ENCODE data around the gene CMA1.
"Not testable (repeated sequence)": the region's sequence is repeated elsewhere in the genome, so short reads cannot be mapped to it uniquely, and the experiment has no call there.

CMA1 gene

GRCh38 chr14:24514209-24514608 lies 6.1 kb upstream of the CMA1 start:
- H3K27ac ChIP-seq, result no peak overlapping the region
- no peak for TF ChIP-seq CTCF (conservative IDR thresholded peaks at IDR 0.05)

DNA sequence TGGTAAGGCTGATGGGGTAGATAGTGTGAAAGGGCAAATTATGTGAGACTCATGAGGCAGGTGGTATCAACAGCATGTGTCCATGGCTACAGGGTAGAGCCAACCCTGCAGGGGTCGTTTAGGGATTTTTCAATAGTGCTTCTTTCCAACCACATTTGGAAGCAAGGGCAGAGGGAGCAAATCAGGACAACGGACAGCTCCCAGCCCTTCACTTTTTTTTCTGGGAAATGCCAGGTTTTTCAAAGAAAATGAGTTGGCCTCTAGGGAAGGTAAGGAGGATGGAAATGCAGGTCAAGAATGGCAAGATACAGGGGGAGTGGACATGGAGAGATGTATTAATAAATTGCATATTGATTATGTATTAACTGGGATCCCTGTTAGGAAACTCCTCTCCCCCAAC lies 4.9 kb upstream of the CMA1 start:
- no peak overlapping the region for H3K27ac ChIP-seq
- TF ChIP-seq CTCF (conservative IDR thresholded peaks at IDR 0.05), result no peak

GRCh38 chr14:24506443-24506842 lies 1.6 kb downstream of the CMA1 start:
- no peak overlapping the region for H3K27ac ChIP-seq
- no peak for TF ChIP-seq CTCF (conservative IDR thresholded peaks at IDR 0.05)

- TF ChIP-seq CTCF (conservative IDR thresholded peaks at IDR 0.05), result no peak
- no peak overlapping the region for H3K27ac ChIP-seq
Observed at GRCh38 chr14:24504425-24504950, 3.6 kb downstream of the CMA1 start.

DNA sequence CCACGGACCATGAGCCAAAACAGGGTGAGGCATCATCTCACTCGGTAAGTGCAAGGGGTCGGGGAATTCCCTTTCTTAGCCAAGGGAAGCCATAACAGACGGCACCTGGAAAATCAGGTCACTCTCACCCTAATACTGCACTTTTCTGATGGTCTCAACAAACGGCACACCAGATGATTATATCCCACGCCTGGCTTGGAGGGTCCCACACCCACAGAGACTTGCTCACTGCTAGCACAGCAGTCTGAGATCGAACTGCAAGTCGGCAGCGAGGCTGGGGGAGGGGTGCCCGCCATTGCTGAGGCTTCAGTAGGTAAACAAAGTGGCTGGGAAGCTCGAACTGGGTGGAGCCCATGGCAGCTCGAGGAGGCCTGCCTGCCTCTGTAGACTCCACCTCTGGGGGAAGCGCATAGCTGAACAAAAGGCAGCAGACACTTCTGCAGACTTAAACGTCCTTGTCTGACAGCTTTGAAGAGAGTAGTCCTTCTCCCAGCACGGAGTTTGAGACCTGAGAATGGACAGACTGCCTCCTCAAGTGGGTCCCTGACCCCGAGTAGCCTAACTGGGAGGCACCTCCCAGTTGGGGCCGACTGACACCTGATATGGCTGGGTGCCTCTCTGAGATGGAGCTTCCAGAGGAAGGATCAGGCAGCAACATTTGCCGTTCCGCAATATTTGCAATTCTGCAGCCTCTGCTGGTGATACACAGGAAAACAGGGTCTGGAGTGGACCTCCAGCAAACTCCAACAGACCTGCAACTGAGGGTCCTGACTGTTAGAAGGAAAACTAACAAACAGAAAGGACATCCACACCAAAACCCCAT lies 16.3 kb downstream of the CMA1 start:
- H3K27ac ChIP-seq, result not testable (repeated sequence)

DNA sequence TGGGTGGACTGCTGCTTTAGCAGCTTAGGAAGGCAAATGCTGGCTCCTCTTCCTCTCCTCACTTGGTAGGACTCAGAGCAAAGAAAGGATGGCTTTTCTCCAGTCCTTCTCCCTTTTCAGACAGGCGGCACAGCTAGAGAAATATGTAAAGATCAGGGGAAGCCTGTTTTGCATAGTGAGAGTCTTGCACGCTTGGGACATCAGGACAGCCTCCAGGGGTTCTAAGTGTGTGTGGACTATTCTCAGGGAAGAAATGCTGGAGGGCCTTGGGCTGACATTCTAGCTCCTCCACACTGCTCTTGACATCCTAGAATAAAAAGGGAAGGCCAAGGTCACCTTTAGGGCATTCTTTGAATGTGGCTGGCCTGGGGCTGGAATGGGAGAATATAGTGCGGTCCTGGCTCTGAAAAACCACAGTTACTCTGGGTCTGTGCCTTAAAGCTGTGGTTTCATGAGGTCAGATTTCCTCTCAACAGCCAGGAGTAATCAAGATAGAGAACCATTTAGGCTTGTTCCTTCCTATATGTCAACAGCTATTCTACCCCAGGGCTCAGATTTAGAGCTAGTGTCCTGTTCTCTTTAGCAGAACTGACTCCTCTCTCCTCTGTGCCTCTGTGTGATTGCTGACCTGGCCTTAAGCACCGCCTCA lies 24.3 kb downstream of the CMA1 start:
- no peak for TF ChIP-seq CTCF (conservative IDR thresholded peaks at IDR 0.05)
- H3K27ac ChIP-seq, result no peak overlapping the region

GRCh38 chr14:24482699-24483303 lies 25.3 kb downstream of the CMA1 start:
- H3K27ac ChIP-seq, result not testable (repeated sequence)

DNA sequence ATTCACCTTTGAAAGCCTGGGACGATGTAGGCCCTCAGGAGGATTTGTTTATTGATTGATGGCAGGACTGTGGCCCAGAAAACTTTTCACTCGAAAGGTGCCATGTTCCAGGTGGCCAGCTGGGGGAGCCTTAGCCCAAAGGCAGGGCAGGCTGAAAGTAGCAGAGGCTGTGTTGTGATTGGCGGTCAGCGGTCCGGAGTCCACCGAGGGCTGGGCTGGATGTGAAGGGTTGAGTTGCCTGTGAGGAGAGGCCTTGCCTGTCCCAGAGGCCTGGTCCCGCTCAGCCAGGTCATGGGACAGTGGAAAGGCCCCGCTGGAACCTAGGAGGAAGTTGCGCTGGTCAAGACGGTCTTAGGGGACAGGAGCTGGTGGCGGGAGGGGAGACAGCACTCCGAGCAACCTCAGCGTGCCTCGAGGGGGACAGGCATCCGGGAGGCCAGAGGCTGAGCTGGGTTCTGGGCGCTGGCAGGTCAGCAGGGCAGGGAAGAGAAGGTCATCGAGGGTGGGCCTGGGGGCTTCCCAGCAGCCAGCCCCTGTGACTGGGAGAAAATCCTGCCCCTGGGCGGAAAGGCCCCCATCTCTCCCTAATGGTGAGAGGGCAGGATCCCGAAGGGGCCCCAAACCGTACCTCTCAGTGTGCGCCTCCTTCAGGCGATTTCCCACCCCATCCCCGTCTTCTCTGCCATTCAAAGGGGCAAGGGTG lies 26.3 kb downstream of the CMA1 start:
- peak; percentile 83 for TF ChIP-seq CTCF (conservative IDR thresholded peaks at IDR 0.05)
- H3K27ac ChIP-seq, result no peak overlapping the region

DNA sequence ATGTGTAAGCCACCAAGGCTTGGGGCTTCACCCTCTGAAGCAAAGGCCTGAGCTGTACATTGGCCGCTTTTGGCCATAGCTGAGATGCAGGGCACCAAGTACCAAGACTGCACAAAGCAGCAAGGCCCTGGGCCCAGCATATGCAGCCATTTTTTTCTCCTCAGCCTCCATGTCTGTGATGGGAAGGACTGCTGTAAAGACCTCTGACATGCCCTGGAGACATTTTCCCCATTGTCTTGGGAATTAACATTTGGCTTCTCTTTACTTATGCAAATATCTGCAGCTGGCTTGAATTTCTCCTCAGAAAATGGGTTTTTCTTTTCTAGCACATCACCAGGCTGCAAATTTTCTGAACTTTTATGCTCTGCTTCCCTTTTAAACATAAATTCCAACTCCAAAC lies 28.1 kb downstream of the CMA1 start:
- not testable (repeated sequence) for H3K27ac ChIP-seq
